IMR-90 (cell line): Measurements from ENCODE around the gene AICDA. TPM values are rescaled to one million over a fixed set of nuclear protein-coding genes. Genes with fewer than 3 reads are reported as not detected.

Experiments used
- ATAC-seq: fragments of 200-7000 bp; cut with Tn5 transposase; 2 replicates; pipeline ENCODE4 v1.9.1; 2020; ENCODE audit warnings: low read depth, mild to moderate bottlenecking, moderate library complexity
- BruUV-seq: library from RNA; stranded (reverse); fragments of 400-500 nt; replicated peaks from 2 replicates; lab custom pipeline; 2021; lab: Mats Ljungman, UMichigan
- CTCF ChIA-PET: fragments of 300-600 bp; formaldehyde crosslinking; extraction: SDS; loops from one replicate; lab custom pipeline; 2021; ENCODE audit warnings: antibody characterized with exemption; lab: Yijun Ruan, JAX
- POLR2A ChIA-PET: fragments of 300-600 bp; sonication (Branson Sonifier 250); formaldehyde crosslinking; loops from one replicate; lab custom pipeline; 2022; ENCODE audit warnings: antibody characterized with exemption; ENCODE audit not compliant: unreplicated experiment; lab: Charles Lee
- DNase-seq: peaks from one replicate; pipeline ENCODE4 v3.0.0; 2013
- H2AFZ ChIP-seq: replicated peaks from 2 replicates; pipeline ENCODE3; 2013; ENCODE audit warnings: low read length, mild to moderate bottlenecking; ENCODE audit not compliant: poor library complexity
- H2AK5ac ChIP-seq: 2 replicates; pipeline ENCODE4 v1.6.1; 2013; ENCODE audit warnings: low read depth, low read length, inconsistent platforms
- H2AK9ac ChIP-seq: replicated peaks from 2 replicates; pipeline ENCODE3; 2013; ENCODE audit warnings: mild to moderate bottlenecking, low read depth, low read length, moderate library complexity; ENCODE audit not compliant: poor library complexity
- H2BK120ac ChIP-seq: 2 replicates; pipeline ENCODE4 v1.6.1; 2013; ENCODE audit warnings: low read depth, low read length, inconsistent platforms
- H2BK15ac ChIP-seq: 3 replicates; pipeline ENCODE4 v1.6.1; 2013; ENCODE audit warnings: low read depth, low read length, inconsistent platforms
- H2BK20ac ChIP-seq: 2 replicates; pipeline ENCODE4 v1.6.1; 2013; ENCODE audit warnings: low read depth, mild to moderate bottlenecking, inconsistent platforms, low read length, moderate library complexity
- H2BK5ac ChIP-seq: 2 replicates; pipeline ENCODE4 v1.6.1; 2013; ENCODE audit warnings: mild to moderate bottlenecking, low read depth, low read length, inconsistent platforms; ENCODE audit not compliant: poor library complexity, severe bottlenecking
- H3K14ac ChIP-seq: replicated peaks from 2 replicates; pipeline ENCODE4 v1.6.1; 2013; ENCODE audit warnings: low read depth, low read length, inconsistent platforms
- H3K18ac ChIP-seq: 2 replicates; pipeline ENCODE4 v1.6.1; 2013; ENCODE audit warnings: low read depth, low read length, control low read depth
- H3K23ac ChIP-seq: 2 replicates; pipeline ENCODE4 v1.6.1; 2013; ENCODE audit warnings: low read depth, low read length, inconsistent platforms
- H3K27ac ChIP-seq: 2 replicates; pipeline ENCODE4 v1.5.1; 2013; ENCODE audit warnings: mild to moderate bottlenecking, control low read depth, low read length; ENCODE audit not compliant: insufficient read depth
- H3K27me3 ChIP-seq: 2 replicates; pipeline ENCODE4 v1.6.1; 2013; ENCODE audit warnings: low read length; ENCODE audit not compliant: control insufficient read depth, insufficient read depth
- H3K36me3 ChIP-seq: 2 replicates; pipeline ENCODE4 v1.6.1; 2013; ENCODE audit warnings: low read length, mixed read lengths; ENCODE audit not compliant: control insufficient read depth, insufficient read depth
- H3K4ac ChIP-seq: 2 replicates; pipeline ENCODE4 v1.6.1; 2013; ENCODE audit warnings: low read depth, low read length, inconsistent platforms
- H3K4me1 ChIP-seq: 2 replicates; pipeline ENCODE4 v1.6.1; 2013; ENCODE audit warnings: low read length, mixed read lengths; ENCODE audit not compliant: control insufficient read depth, insufficient read depth
- H3K4me2 ChIP-seq: 2 replicates; pipeline ENCODE4 v1.6.1; 2013; ENCODE audit warnings: low read depth, mild to moderate bottlenecking, control low read depth, low read length, moderate library complexity
- H3K4me3 ChIP-seq: 2 replicates; pipeline ENCODE4 v1.5.1; 2013; ENCODE audit warnings: low read depth, mild to moderate bottlenecking, control low read depth, low read length, moderate library complexity; ENCODE audit not compliant: insufficient read depth
- H3K56ac ChIP-seq: 2 replicates; pipeline ENCODE4 v1.6.1; 2013; ENCODE audit warnings: low read length, inconsistent platforms; ENCODE audit not compliant: insufficient read depth; ENCODE audit errors: extremely low read depth
- H3K79me1 ChIP-seq, 2 experiments: 2 replicates each; pipeline ENCODE4 v1.6.1; 2013; ENCODE audit warnings: low read length in 2 of 2, inconsistent platforms in 1 of 2, low read depth in 1 of 2
- H3K9ac ChIP-seq: 2 replicates; pipeline ENCODE4 v1.6.1; 2013; ENCODE audit warnings: low read depth, low read length, control low read depth
- H3K9me1 ChIP-seq: 2 replicates; pipeline ENCODE4 v1.6.1; 2013; ENCODE audit warnings: low read length, inconsistent platforms; ENCODE audit not compliant: insufficient read depth
- H3K9me3 ChIP-seq: 2 replicates; pipeline ENCODE4 v1.6.1; 2013; ENCODE audit warnings: low read length; ENCODE audit not compliant: control insufficient read depth, insufficient read depth
- H4K20me1 ChIP-seq: 2 replicates; pipeline ENCODE4 v1.6.1; 2013; ENCODE audit warnings: low read length, inconsistent platforms; ENCODE audit not compliant: insufficient read depth
- H4K5ac ChIP-seq: 2 replicates; pipeline ENCODE4 v1.6.1; 2013; ENCODE audit warnings: mild to moderate bottlenecking, low read depth, low read length, control low read depth
- H4K8ac ChIP-seq, 2 experiments: 2 replicates each; pipeline ENCODE4 v1.6.1; 2013; ENCODE audit warnings: low read depth in 2 of 2, low read length in 2 of 2, control low read depth in 1 of 2, inconsistent platforms in 1 of 2
- H4K91ac ChIP-seq: 2 replicates; pipeline ENCODE4 v1.6.1; 2013; ENCODE audit warnings: low read depth, low read length, inconsistent platforms; ENCODE audit not compliant: insufficient read depth
- BHLHE40 ChIP-seq: fragments of 150-350 bp; IDR thresholded peaks from 2 replicates; pipeline ENCODE4 v1.6.1; 2016; ENCODE audit warnings: mild to moderate bottlenecking, low read depth, low read length
- CEBPB ChIP-seq: IDR thresholded peaks from 2 replicates; pipeline ENCODE4 v1.6.1; 2012; ENCODE audit warnings: low read depth, low read length, improper control_type of control experiment
- CHD1 ChIP-seq: IDR thresholded peaks from 2 replicates; pipeline ENCODE4 v1.6.1; 2012; ENCODE audit warnings: low read depth, low read length, improper control_type of control experiment
- CTCF ChIP-seq: conservative IDR thresholded peaks from 2 replicates; pipeline ENCODE4 v1.5.1; 2012; ENCODE audit warnings: mild to moderate bottlenecking, low read depth, low read length, improper control_type of control experiment
- ELK1 ChIP-seq: fragments of 150-350 bp; IDR thresholded peaks from 2 replicates; pipeline ENCODE4 v1.6.1; 2016; ENCODE audit warnings: low read depth, mild to moderate bottlenecking, low read length, moderate library complexity, borderline replicate concordance
- FOS ChIP-seq: fragments of 150-350 bp; IDR thresholded peaks from 2 replicates; pipeline ENCODE4 v1.6.1; 2016; ENCODE audit warnings: low read depth, low read length
- MAFK ChIP-seq: IDR thresholded peaks from 2 replicates; pipeline ENCODE4 v1.6.1; 2012; ENCODE audit warnings: low read depth, low read length, improper control_type of control experiment
- MAZ ChIP-seq: IDR thresholded peaks from 2 replicates; pipeline ENCODE4 v1.6.1; 2012; ENCODE audit warnings: low read depth, mild to moderate bottlenecking, low read length, improper control_type of control experiment, moderate library complexity, borderline replicate concordance
- MXI1 ChIP-seq: IDR thresholded peaks from 2 replicates; pipeline ENCODE4 v1.6.1; 2012; ENCODE audit warnings: low read depth, mild to moderate bottlenecking, low read length, moderate library complexity, borderline replicate concordance
- NFE2L2 ChIP-seq: fragments of 150-350 bp; IDR thresholded peaks from 2 replicates; pipeline ENCODE4 v1.6.1; 2016; ENCODE audit warnings: low read depth, mild to moderate bottlenecking, low read length
- POLR2A ChIP-seq: IDR thresholded peaks from 2 replicates; pipeline ENCODE4 v1.6.1; 2012; ENCODE audit warnings: mild to moderate bottlenecking, low read depth, low read length
- RAD21 ChIP-seq: IDR thresholded peaks from 2 replicates; pipeline ENCODE4 v1.6.1; 2012; ENCODE audit warnings: low read length, improper control_type of control experiment
- RCOR1 ChIP-seq: IDR thresholded peaks from 2 replicates; pipeline ENCODE4 v1.6.1; 2012; ENCODE audit warnings: mild to moderate bottlenecking, low read length, improper control_type of control experiment; ENCODE audit not compliant: insufficient replicate concordance
- RFX5 ChIP-seq: IDR thresholded peaks from 2 replicates; pipeline ENCODE4 v1.8.0; 2012; ENCODE audit warnings: low read depth, mild to moderate bottlenecking, low read length, moderate library complexity
- SMC3 ChIP-seq: fragments of 150-350 bp; IDR thresholded peaks from 2 replicates; pipeline ENCODE4 v1.6.1; 2016; ENCODE audit warnings: low read depth, mild to moderate bottlenecking, antibody characterized with exemption, low read length, moderate library complexity
- WGBS, 2 experiments: methylation state at CpG; one replicate each; pipeline versions ENCODE4 v1.1.5 to v1.1.7; 2013; ENCODE audit warnings: missing lambda C conversion rate in 2 of 2; ENCODE audit not compliant: insufficient read length in 1 of 2; ENCODE audit errors: extremely low coverage in 2 of 2; 5-methylcytosine and 5-hydroxymethylcytosine counted together
- dilution Hi-C: fragments of 300-500 bp; cut with HindIII; formaldehyde crosslinking; loops from one replicate; pipeline ENCODE4 v1.14.3; 2018; ENCODE audit warnings: low sequenced_read_pairs; ENCODE audit not compliant: unreplicated experiment
- in situ Hi-C: fragments of 300-500 bp; cut with MboI; formaldehyde crosslinking; loops from 3 replicates; pipeline ENCODE4 v1.14.3; 2019; ENCODE audit warnings: low sequenced_read_pairs, inconsistent platforms, mixed read lengths
- intact Hi-C: fragments of 100-400 bp; cut with micrococcal nuclease; formaldehyde crosslinking; loops from 2 replicates; pipeline ENCODE4 v1.10.0; 2022
- polyA plus RNA-seq, 3 experiments: library from polyadenylated mRNA; depleted of rRNA; stranded (reverse); fragments of >200 nt; gene quantifications; 2 replicates each; pipeline ENCODE4 v1.2.3, GENCODE V29; 2012; ENCODE audit warnings: low replicate concordance in 1 of 3
- total RNA-seq: library from RNA; depleted of rRNA; stranded (reverse); fragments of >200 nt; gene quantifications from 2 replicates; pipeline ENCODE4 v1.2.3, GENCODE V29; 2012
- TF ChIP-seq, protein P1 (sequence below): fragments of 150-350 bp; IDR thresholded peaks from 2 replicates; pipeline ENCODE4 v1.6.1; 2017; ENCODE audit warnings: mild to moderate bottlenecking, antibody characterized with exemption, low read length, low read depth

Gene AICDA
- total and polyA plus RNA-seq, 2 of the 4 experiments (the other 2 are of a cell fraction), result not detected

DNA sequence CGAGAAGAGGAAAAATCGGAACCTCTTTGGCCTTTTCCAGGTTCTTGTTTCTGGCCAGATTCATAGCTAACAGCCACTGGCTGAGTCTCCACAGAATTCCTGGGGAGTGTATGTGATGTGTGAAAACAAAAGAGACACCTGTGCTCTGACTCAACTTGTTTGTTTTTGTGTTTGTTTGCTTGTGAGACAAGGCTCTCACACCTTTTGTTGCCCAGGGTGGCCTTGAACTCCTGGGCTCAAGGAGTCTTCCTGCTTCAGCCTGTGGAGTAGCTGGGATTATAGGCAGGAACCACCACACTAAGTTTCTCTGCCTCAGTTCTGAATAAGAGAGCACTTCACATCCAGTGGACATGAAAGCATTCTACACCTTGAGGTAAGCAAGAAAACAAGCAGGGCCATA, 27.3 kb upstream of the AICDA start:
- Histone ChIP-seq H3K36me3 (no peaks in the 10 kb centered on the region), H3K9me3 (no peaks in the 10 kb centered on the region), H3K56ac (no peak overlapping the region), H3K4me1 (no peaks in the 10 kb centered on the region), H2AFZ (no peak overlapping the region), H4K8ac (no peak overlapping the region), H3K27me3 (0 out of 2 replicates have a peak, but pooled peaks cover 2% of the 10 kb centered on the region), H2AK5ac (no peak overlapping the region), H2BK15ac (no peak overlapping the region), H3K79me1 (no peaks in the 10 kb centered on the region), H3K27ac (no peak overlapping the region), H2BK5ac (no peak overlapping the region), H2BK20ac (no peak overlapping the region), H3K14ac (no peak overlapping the region), H4K91ac (no peak overlapping the region), H3K4ac (no peak overlapping the region), H2AK9ac (no peak overlapping the region), H3K9ac (no peak overlapping the region), H3K23ac (no peak overlapping the region), H4K20me1 (no peaks in the 10 kb centered on the region), H4K5ac (no peak overlapping the region), H3K18ac (no peak overlapping the region), H3K4me3 (no peak overlapping the region), H3K9me1 (no peaks in the 10 kb centered on the region), H3K4me2 (no peak overlapping the region), H2BK120ac (no peak overlapping the region)
- WGBS, 2 experiments, result no CpG with 5 or more reads among the region's 2 CpGs
- in situ Hi-C loops, result no loop called here
- TF ChIP-seq RFX5 (no peak), MAFK (no peak), MAZ (no peak), FOS (no peak), ELK1 (no peak), POLR2A (no peak), CEBPB (no peak), MXI1 (no peak), RAD21 (no peak), CHD1 (no peak), BHLHE40 (no peak), RCOR1 (no peak), NFE2L2 (no peak), CTCF (no peak), SMC3 (no peak)
- TF ChIP-seq, protein P1, sequence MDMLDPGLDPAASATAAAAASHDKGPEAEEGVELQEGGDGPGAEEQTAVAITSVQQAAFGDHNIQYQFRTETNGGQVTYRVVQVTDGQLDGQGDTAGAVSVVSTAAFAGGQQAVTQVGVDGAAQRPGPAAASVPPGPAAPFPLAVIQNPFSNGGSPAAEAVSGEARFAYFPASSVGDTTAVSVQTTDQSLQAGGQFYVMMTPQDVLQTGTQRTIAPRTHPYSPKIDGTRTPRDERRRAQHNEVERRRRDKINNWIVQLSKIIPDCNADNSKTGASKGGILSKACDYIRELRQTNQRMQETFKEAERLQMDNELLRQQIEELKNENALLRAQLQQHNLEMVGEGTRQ, result no peak
- POLR2A ChIA-PET, result no interaction called here
- intact Hi-C loops, result no loop called here
- ATAC-seq, result no peak
- CTCF ChIA-PET, result no interaction called here
- BruUV-seq, result no TSS peak
- no peak for DNase-seq
- dilution Hi-C loops, result no loop called here
